Panc1 (cell line): ENCODE data around the gene CCNL2. TPM values are rescaled to one million over a fixed set of nuclear protein-coding genes. Genes with fewer than 3 reads are reported as not detected.

Experiments
- ATAC-seq: fragments of 200-7000 bp; cut with Tn5 transposase; 2 replicates; pipeline ENCODE4 v1.9.1; 2020; ENCODE audit warnings: mild to moderate bottlenecking, moderate library complexity
- BruUV-seq: library from RNA; stranded (reverse); fragments of 400-500 nt; replicated peaks from 2 replicates; lab custom pipeline; 2021; lab: Mats Ljungman, UMichigan
- CTCF ChIA-PET: fragments of 300-600 bp; sonication (Branson Sonifier 250); formaldehyde crosslinking; loops from one replicate; lab custom pipeline; 2022; ENCODE audit warnings: antibody characterized with exemption; lab: Charles Lee
- POLR2A ChIA-PET: fragments of 300-600 bp; sonication (Branson Sonifier 250); formaldehyde crosslinking; loops from one replicate; lab custom pipeline; 2022; ENCODE audit warnings: antibody characterized with exemption; lab: Charles Lee
- DNase-seq: peaks from one replicate; pipeline ENCODE4 v3.0.0-alpha.2; 2010; ENCODE audit warnings: low read depth, low spot score
- H3K27ac ChIP-seq: 2 replicates; pipeline ENCODE4 v1.5.1; 2011; ENCODE audit warnings: mild to moderate bottlenecking, low read length, inconsistent platforms
- H3K27me3 ChIP-seq: fragments of 200-500 bp; sonication (Bioruptor generic); 2 replicates; pipeline ENCODE4 v1.6.0; 2014; ENCODE audit warnings: low read length, inconsistent platforms; ENCODE audit not compliant: control insufficient read depth, insufficient read depth
- H3K36me3 ChIP-seq: fragments of 200-500 bp; sonication (Bioruptor generic); 2 replicates; pipeline ENCODE4 v1.5.1; 2014; ENCODE audit warnings: inconsistent platforms, mild to moderate bottlenecking, low read length, moderate library complexity; ENCODE audit not compliant: control insufficient read depth, insufficient read depth
- H3K4me1 ChIP-seq: 2 replicates; pipeline ENCODE4 v1.5.1; 2011; ENCODE audit warnings: inconsistent platforms, mild to moderate bottlenecking, low read length, moderate library complexity; ENCODE audit not compliant: control insufficient read depth, insufficient read depth
- H3K4me3 ChIP-seq, 2 experiments: 2 replicates each; pipeline ENCODE4 v1.5.1; 2011 to 2012; ENCODE audit warnings: low read depth in 2 of 2, low read length in 2 of 2, mild to moderate bottlenecking in 2 of 2, inconsistent platforms in 1 of 2, moderate library complexity in 1 of 2
- H3K9me3 ChIP-seq: fragments of 200-500 bp; sonication (Bioruptor generic); 2 replicates; pipeline ENCODE4 v1.5.1; 2014; ENCODE audit warnings: low read depth, mild to moderate bottlenecking, inconsistent platforms, low read length, moderate library complexity; ENCODE audit not compliant: control insufficient read depth, insufficient read depth
- CTCF ChIP-seq: fragments of 450-650 bp; IDR thresholded peaks from 2 replicates; pipeline ENCODE4 v1.5.1; 2017; ENCODE audit warnings: mild to moderate bottlenecking
- POLR2AphosphoS5 ChIP-seq: IDR thresholded peaks from 2 replicates; pipeline ENCODE4 v1.6.1; 2012; ENCODE audit warnings: mild to moderate bottlenecking, low read depth, low read length, moderate library complexity
- REST ChIP-seq, 2 experiments: IDR thresholded peaks; 2 replicates each; pipeline ENCODE4 v1.6.1; 2011 to 2012; ENCODE audit warnings: low read depth in 2 of 2, control low read depth in 1 of 2, low read length in 1 of 2, mild to moderate bottlenecking in 1 of 2, moderate library complexity in 1 of 2; ENCODE audit not compliant: insufficient read depth in 1 of 2
- SIN3A ChIP-seq: IDR thresholded peaks from 2 replicates; pipeline ENCODE4 v1.6.1; 2012; ENCODE audit warnings: low read depth, mild to moderate bottlenecking, low read length, moderate library complexity, borderline replicate concordance; ENCODE audit not compliant: insufficient read depth
- TCF7L2 ChIP-seq: IDR thresholded peaks from 2 replicates; pipeline ENCODE4 v1.6.1; 2011; ENCODE audit warnings: mild to moderate bottlenecking, low read depth, low read length, inconsistent platforms
- in situ Hi-C: cut with HindIII; loops from 2 replicates; pipeline ENCODE4 v1.10.0; 2016; ENCODE audit warnings: low sequenced_read_pairs, low pct_unique_long_range_greater_than_20kb
- intact Hi-C: fragments of 100-400 bp; cut with micrococcal nuclease; formaldehyde crosslinking; loops from one replicate; pipeline ENCODE4 v1.10.0; 2022; ENCODE audit not compliant: unreplicated experiment
- total RNA-seq: library from RNA; stranded (reverse); gene quantifications from one replicate; pipeline ENCODE4 v1.2.1, GENCODE V29; 2021; ENCODE audit not compliant: unreplicated experiment

The CCNL2 gene
- total RNA-seq, 1 experiment from 2014 or later: 297 TPM

- POLR2A ChIA-PET: no interaction called here
- no peaks in the 10 kb centered on the region for H3K9me3 ChIP-seq
- ATAC-seq: peak; percentile 62
- H3K4me1 ChIP-seq: no peaks in the 10 kb centered on the region
- no peak overlapping the region for H3K27ac ChIP-seq
- no peaks in the 10 kb centered on the region for H3K36me3 ChIP-seq
- intact Hi-C loops: no loop called here
- H3K4me3 ChIP-seq: no peak overlapping the region
- in situ Hi-C loops: no loop called here
- CTCF ChIA-PET: no interaction called here
- H3K27me3 ChIP-seq: no peaks in the 10 kb centered on the region
- BruUV-seq: no TSS peak
- TF ChIP-seq REST (IDR thresholded peaks at IDR 0.05; ENCODE audit: insufficient read depth in 1 of 2, low read depth in 2 of 2, low read length in 1 of 2): no peak
- TF ChIP-seq SIN3A: no peak
- no peak for TF ChIP-seq TCF7L2
- TF ChIP-seq CTCF: no peak
- no peak for TF ChIP-seq POLR2AphosphoS5
- DNase-seq: no peak
Observed at GRCh38 chr1:1337793-1338147, 61.4 kb downstream of the CCNL2 start.

GRCh38 chr1:1336931-1337792, 62.0 kb downstream of the CCNL2 start:
- Histone ChIP-seq H3K4me1 (no peaks in the 10 kb centered on the region), H3K27ac (no peak overlapping the region), H3K9me3 (no peaks in the 10 kb centered on the region), H3K4me3 (no peak overlapping the region), H3K27me3 (no peaks in the 10 kb centered on the region), H3K36me3 (no peaks in the 10 kb centered on the region)
- no peak for DNase-seq
- in situ Hi-C loops: no loop called here
- BruUV-seq: no TSS peak
- TF ChIP-seq POLR2AphosphoS5 (no peak), CTCF (no peak), REST (IDR thresholded peaks at IDR 0.05; ENCODE audit: insufficient read depth in 1 of 2, low read depth in 2 of 2, low read length in 1 of 2) (no peak), TCF7L2 (no peak), SIN3A (no peak)
- intact Hi-C loops: no loop called here
- ChIA-PET POLR2A (no interaction called here), CTCF (no interaction called here)
- ATAC-seq: no peak
